ACHN (cell line): ENCODE results near the gene SLC16A12.
"Not testable (repeated sequence)": the region's sequence is repeated elsewhere in the genome, so short reads cannot be mapped to it uniquely, and the experiment has no call there.

Experiments used
- DNase-seq: peaks from one replicate; pipeline ENCODE4 v3.0.0-alpha.2; 2015
- in situ Hi-C: cut with HindIII; loops from 2 replicates; pipeline ENCODE4 v1.10.0; 2017; ENCODE audit warnings: low sequenced_read_pairs, low pct_ligation_motif_present, low pct_unique_long_range_greater_than_20kb

Gene SLC16A12

GRCh38 chr10:89553064-89553734 lies 17.8 kb upstream of the SLC16A12 start:
- in situ Hi-C loops = loop anchor here (25.0 kb wide), 1 partner anchor 141 kb away; the partner anchor contains the start of gene IFIT5
- peak; percentile 75 for DNase-seq

- in situ Hi-C loops = loop anchor here (25.0 kb wide), 1 partner anchor 140 kb away; the partner anchor contains the start of gene IFIT5
- DNase-seq = no peak
Measured at GRCh38 chr10:89552213-89552612, 16.8 kb upstream of the SLC16A12 start.

DNA sequence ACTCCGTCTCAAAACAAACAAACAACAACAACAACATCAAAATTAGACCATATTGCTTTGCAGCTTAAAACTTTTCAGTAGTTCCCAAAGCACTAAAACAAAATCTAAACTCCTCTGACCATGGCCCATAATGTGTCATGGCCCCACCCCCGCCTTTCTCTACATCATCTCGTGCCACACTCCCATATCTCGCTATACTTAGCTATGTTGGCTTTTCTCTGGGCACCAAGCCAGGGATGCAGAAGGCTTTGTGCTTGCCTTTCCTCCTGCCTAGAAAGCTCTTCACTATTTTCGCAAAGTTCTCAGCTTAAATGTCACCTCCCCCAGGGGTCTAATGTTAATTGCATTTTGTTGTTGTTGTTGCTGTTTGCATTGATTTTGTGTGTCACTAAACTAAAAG lies 15.1 kb upstream of the SLC16A12 start:
- DNase-seq = no peak

GRCh38 chr10:89549510-89549909 lies 14.1 kb upstream of the SLC16A12 start:
- in situ Hi-C loops = no loop called here
- DNase-seq = no peak

More for the DNA sequence above, 15.1 kb upstream of the SLC16A12 start:
- in situ Hi-C loops = loop anchor here (25.0 kb wide), 1 partner anchor 138 kb away; the partner anchor contains the start of gene IFIT5

DNA sequence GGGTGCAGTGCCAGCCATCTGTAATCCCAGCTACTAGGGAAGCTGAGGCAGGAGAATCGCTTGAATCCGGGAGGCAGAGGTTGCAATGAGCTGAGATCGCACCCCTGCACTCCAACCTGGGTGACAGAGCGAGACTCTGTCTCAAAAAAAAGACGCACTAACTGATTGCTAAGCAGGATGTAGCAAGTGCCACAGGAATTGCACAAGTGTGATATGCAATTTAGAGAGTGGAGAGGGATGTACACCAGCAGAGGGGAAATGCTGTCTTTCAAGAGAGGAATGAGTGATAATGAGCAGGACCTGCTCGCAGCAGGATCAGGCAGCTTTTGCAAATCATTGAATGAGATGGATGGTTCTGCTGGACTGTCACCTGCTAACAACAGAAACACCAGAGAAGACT lies 13.3 kb upstream of the SLC16A12 start:
- in situ Hi-C loops = no loop called here

DNA sequence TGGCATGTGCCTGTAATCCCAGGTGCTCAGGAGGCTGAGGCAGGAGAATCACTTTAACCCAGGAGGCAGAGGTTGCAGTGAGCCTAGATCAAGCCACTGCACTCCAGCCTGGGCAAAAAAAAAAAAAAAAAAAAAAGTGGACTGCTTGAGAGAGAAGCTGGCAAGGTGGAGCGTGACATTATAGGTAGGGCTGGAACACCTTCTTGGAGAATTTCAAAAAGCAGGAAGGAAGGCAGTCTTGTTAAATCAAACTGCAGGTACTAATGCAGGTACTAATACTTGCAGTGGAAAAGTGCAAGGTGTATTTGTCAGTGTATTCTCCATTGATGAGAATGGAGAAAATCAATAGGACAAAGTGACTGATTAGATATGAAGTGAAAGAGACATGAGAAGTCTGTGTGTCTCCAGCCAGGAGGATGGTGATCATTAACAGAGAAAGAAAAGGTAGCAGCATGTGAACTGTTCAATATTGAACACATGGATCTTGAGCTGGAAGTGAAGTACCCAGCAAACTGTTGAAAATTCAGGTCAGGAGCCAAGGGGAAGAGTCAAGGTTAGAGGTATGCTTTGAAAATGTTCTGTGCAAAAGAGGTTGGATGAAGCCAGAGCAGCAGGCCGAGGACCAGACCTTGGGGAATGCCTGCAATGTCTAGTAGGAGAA lies 12.6 kb upstream of the SLC16A12 start:
- in situ Hi-C loops = no loop called here
- no peak for DNase-seq

More for the DNA sequence above, 13.3 kb upstream of the SLC16A12 start:
- no peak for DNase-seq

DNA sequence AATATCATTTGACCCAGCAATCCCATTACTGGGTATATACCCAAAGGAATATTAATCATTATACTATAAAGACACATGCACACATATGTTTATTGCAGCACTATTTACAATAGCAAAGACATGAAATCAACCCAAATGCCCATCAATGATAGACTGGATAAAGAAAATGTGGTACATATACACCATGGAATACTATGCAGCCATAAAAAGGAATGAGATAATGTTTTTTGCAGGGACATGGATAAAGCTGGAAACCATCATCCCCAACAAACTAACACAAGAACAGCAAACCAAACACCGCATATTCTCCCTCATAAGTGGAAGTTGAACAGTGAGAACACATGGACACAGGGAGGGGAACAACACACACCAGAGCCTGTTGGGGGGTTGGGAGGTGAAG lies 11.3 kb upstream of the SLC16A12 start:
- DNase-seq, in situ Hi-C loops: not testable (repeated sequence)

DNA sequence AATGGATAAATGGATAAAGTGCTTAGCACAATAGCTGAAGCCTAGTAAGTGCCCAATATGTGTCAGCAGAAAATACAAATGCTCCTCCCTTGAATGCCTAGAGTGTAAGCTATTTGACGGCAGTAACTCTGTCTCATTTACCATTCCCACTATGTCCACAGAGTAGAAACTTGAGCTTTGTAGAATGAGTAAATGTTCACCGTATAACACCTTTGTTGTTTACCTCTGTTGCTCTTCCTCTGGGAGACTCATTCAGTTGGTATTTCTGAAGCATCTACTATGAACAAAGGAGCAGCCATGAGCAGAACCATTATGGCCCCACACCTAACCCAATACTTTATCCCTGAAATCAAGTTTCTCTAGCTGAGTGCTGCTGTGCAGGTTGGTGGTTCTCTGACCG lies 8.4 kb upstream of the SLC16A12 start:
- no peak for DNase-seq
- in situ Hi-C loops = no loop called here

GRCh38 chr10:89540420-89540949 lies 5.1 kb upstream of the SLC16A12 start:
- in situ Hi-C loops = no loop called here
- no peak for DNase-seq

GRCh38 chr10:89537364-89537763 lies 2.0 kb upstream of the SLC16A12 start:
- in situ Hi-C loops = no loop called here
- DNase-seq = no peak

- in situ Hi-C loops = no loop called here
Measured at GRCh38 chr10:89536013-89536354, 590 bp upstream of the SLC16A12 start.

GRCh38 chr10:89534826-89535166 lies 598 bp downstream of the SLC16A12 start:
- in situ Hi-C loops = no loop called here
- DNase-seq = no peak

More at GRCh38 chr10:89536013-89536354, 590 bp upstream of the SLC16A12 start:
- DNase-seq = no peak

- in situ Hi-C loops = no loop called here
- DNase-seq = no peak
Measured at GRCh38 chr10:89532476-89532875, 2.9 kb downstream of the SLC16A12 start.

- no peak for DNase-seq
- in situ Hi-C loops = no loop called here
Measured at GRCh38 chr10:89531359-89531758, 4.0 kb downstream of the SLC16A12 start.

GRCh38 chr10:89529711-89530110 lies 5.7 kb downstream of the SLC16A12 start:
- in situ Hi-C loops, DNase-seq: not testable (repeated sequence)

DNA sequence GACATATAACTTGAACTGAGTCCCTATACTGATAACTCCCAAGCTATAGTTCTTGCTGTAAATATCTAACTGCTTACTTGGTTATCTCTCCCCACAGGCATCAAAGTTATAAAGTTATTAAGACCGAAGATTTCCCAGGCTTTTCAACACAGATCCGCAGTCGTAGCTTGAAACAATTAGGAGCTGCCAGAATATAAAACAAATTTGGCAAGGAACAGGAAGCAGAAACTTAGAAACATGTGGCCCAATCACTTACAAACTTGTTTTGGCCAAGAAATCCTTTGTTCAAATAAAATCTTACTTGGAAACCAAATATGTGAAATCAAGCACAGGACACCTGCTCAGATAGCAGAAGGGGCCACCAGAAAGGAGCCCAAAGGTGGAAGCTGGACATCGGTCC lies 9.0 kb downstream of the SLC16A12 start:
- no peak for DNase-seq
- in situ Hi-C loops = no loop called here

GRCh38 chr10:89525556-89525955 lies 9.8 kb downstream of the SLC16A12 start:
- in situ Hi-C loops = no loop called here
- no peak for DNase-seq

- in situ Hi-C loops = no loop called here
- no peak for DNase-seq
Measured at GRCh38 chr10:89524279-89524678, 11.1 kb downstream of the SLC16A12 start.

- in situ Hi-C loops = no loop called here
- no peak for DNase-seq
Measured at GRCh38 chr10:89523274-89523673, 12.1 kb downstream of the SLC16A12 start.

DNA sequence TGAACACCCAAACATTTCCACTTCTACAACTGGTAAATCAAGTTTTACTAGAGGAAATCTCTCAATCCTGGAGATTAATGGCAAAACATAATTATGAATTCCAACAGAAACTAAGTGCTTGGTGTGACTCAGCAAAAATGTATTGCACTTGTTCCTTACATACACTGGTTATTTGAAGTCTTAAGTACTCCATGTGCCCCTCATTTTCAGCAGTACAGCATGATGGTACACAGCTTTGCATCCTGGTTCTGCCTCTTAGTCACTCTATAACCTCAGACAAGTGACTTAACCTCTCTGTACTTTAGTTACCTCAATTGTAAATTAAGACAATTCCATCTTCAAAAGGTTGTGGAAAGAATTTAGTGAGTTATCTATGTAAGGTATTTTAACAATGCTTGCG lies 12.9 kb downstream of the SLC16A12 start:
- no peak for DNase-seq
- in situ Hi-C loops = no loop called here
